GM23248 (cell line): ENCODE data around the gene INPP4A. TPM values are rescaled to one million over a fixed set of nuclear protein-coding genes. Genes with fewer than 3 reads are reported as not detected.

ENCODE experiments used
- DNase-seq: peaks from one replicate; pipeline ENCODE4 v3.0.0-alpha.2; 2015
- H2AFZ ChIP-seq: fragments of 200-600 bp; sonication (generic); 2 replicates; pipeline ENCODE4 v1.6.1; 2016; ENCODE audit warnings: antibody characterized with exemption
- H3F3A ChIP-seq: fragments of 200-600 bp; sonication (generic); 2 replicates; pipeline ENCODE4 v1.6.1; 2016; ENCODE audit warnings: mild to moderate bottlenecking, antibody characterized with exemption, mixed run types; ENCODE audit not compliant: insufficient read depth
- H3K27ac ChIP-seq: fragments of 200-600 bp; sonication (generic); 2 replicates; pipeline ENCODE4 v1.5.1; 2016; ENCODE audit warnings: mild to moderate bottlenecking
- H3K27me3 ChIP-seq: fragments of 200-600 bp; sonication (generic); replicated peaks from 2 replicates; pipeline ENCODE4 v1.6.1; 2016; ENCODE audit warnings: mild to moderate bottlenecking; ENCODE audit not compliant: insufficient read depth
- H3K36me3 ChIP-seq: fragments of 200-600 bp; sonication (generic); 2 replicates; pipeline ENCODE4 v1.6.1; 2016; ENCODE audit warnings: low read depth, mild to moderate bottlenecking
- H3K4me1 ChIP-seq: fragments of 200-600 bp; sonication (generic); 2 replicates; pipeline ENCODE4 v1.6.1; 2016; ENCODE audit warnings: mild to moderate bottlenecking; ENCODE audit not compliant: insufficient read depth
- H3K4me2 ChIP-seq: fragments of 200-600 bp; sonication (generic); one replicate; pipeline ENCODE4 v1.6.1; 2016; ENCODE audit warnings: mild to moderate bottlenecking; ENCODE audit not compliant: unreplicated experiment
- H3K4me3 ChIP-seq: fragments of 200-600 bp; sonication (generic); 2 replicates; pipeline ENCODE4 v1.5.1; 2016; ENCODE audit warnings: mild to moderate bottlenecking
- H3K79me2 ChIP-seq: fragments of 200-600 bp; sonication (generic); 2 replicates; pipeline ENCODE4 v1.6.1; 2016; ENCODE audit warnings: mild to moderate bottlenecking; ENCODE audit not compliant: insufficient read depth
- H3K9ac ChIP-seq: fragments of 200-600 bp; sonication (generic); 2 replicates; pipeline ENCODE4 v1.6.1; 2016; ENCODE audit warnings: mild to moderate bottlenecking
- H3K9me2 ChIP-seq: fragments of 200-600 bp; sonication (generic); 2 replicates; pipeline ENCODE4 v1.6.1; 2016; ENCODE audit warnings: mixed run types, mild to moderate bottlenecking, moderate library complexity; ENCODE audit not compliant: insufficient read depth
- H3K9me3 ChIP-seq: fragments of 200-600 bp; sonication (generic); one replicate; pipeline ENCODE4 v1.6.1; 2017; ENCODE audit warnings: low read depth
- H4K20me1 ChIP-seq: fragments of 200-600 bp; sonication (generic); 2 replicates; pipeline ENCODE4 v1.6.0; 2016; ENCODE audit not compliant: insufficient read depth
- EZH2 ChIP-seq: fragments of 200-600 bp; sonication (generic); IDR thresholded peaks from 2 replicates; pipeline ENCODE4 v1.6.1; 2018; ENCODE audit warnings: antibody characterized with exemption, mild to moderate bottlenecking; ENCODE audit not compliant: insufficient read depth, poor library complexity, severe bottlenecking
- EZH2phosphoT487 ChIP-seq: fragments of 200-600 bp; sonication (generic); IDR thresholded peaks from 2 replicates; pipeline ENCODE4 v1.6.1; 2018; ENCODE audit warnings: antibody characterized with exemption, moderate library complexity, mild to moderate bottlenecking, low read depth; ENCODE audit not compliant: insufficient read depth
- WGBS, 2 experiments: methylation state at CpG; one replicate each; pipeline ENCODE4 v1.1.6; 2015 to 2017; ENCODE audit warnings: low lambda C conversion rate in 2 of 2, low coverage in 1 of 2; ENCODE audit errors: missing lambda C conversion rate in 2 of 2; 5-methylcytosine and 5-hydroxymethylcytosine counted together
- in situ Hi-C: fragments of 300-500 bp; cut with MboI; formaldehyde crosslinking; loops from 2 replicates; pipeline ENCODE4 v1.15.0; 2020
- polyA plus RNA-seq: library from polyadenylated mRNA; unstranded; fragments of >200 nt; fragmentation: Nextera tagmentation; extraction: Ambion mirVana; gene quantifications from 2 replicates; pipeline ENCODE4 v1.2.1, GENCODE V29; 2016
- total RNA-seq: library from RNA; depleted of rRNA; stranded (reverse); fragments of >200 nt; shearing (Covaris generic); gene quantifications from 2 replicates; pipeline ENCODE4 v1.2.3, GENCODE V29; 2014

INPP4A gene
- total and polyA plus RNA-seq, 2 experiments from 2014 or later = 9.5 to 16.0 TPM

DNA sequence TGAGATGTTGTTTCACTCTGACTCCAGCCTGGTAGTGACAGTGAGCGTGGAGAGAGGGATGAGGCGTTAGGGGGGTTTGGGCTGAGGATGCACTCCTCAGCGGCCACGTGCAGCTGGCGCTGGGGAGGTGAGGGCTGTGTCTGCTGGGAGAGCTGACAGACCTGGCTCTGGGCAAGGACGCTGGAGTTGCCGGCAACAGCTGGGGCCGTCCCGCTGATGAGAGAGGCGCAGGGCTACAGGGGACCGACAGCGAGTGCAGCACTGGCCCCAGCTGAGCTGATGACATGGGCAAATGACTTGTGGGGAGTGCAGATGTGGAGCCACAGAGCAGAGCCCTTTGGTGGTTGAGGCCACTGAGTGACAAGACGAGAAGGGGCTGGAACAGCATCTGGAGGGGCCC lies 125.3 kb downstream of the INPP4A start:
- in situ Hi-C loops = no loop called here
- no peak for DNase-seq
- no peak for TF ChIP-seq EZH2
- no peak for TF ChIP-seq EZH2phosphoT487
- H3K4me2 ChIP-seq = no peak overlapping the region
- peaks cover 9% of the 10 kb centered on the region; the same call in 1 of the 2 replicates for H3K4me1 ChIP-seq
- H2AFZ ChIP-seq = no peak overlapping the region
- H3K79me2 ChIP-seq = no peaks in the 10 kb centered on the region
- no peak overlapping the region for H3K27ac ChIP-seq
- no peaks in the 10 kb centered on the region for H4K20me1 ChIP-seq
- H3K27me3 ChIP-seq = no peaks in the 10 kb centered on the region
- whole genome bisulfite sequencing, 2 experiments = 90 to 93% methylated on average over 13 of the region's 13 CpGs
- no peaks in the 10 kb centered on the region; the same call in 1 of the 2 replicates for H3K36me3 ChIP-seq
- no peaks in the 10 kb centered on the region for H3K9me2 ChIP-seq
- no peaks in the 10 kb centered on the region; the same call in 1 of the 2 replicates for H3F3A ChIP-seq
- H3K9ac ChIP-seq = no peak overlapping the region
- H3K4me3 ChIP-seq = no peak overlapping the region
- no peaks in the 10 kb centered on the region for H3K9me3 ChIP-seq

DNA sequence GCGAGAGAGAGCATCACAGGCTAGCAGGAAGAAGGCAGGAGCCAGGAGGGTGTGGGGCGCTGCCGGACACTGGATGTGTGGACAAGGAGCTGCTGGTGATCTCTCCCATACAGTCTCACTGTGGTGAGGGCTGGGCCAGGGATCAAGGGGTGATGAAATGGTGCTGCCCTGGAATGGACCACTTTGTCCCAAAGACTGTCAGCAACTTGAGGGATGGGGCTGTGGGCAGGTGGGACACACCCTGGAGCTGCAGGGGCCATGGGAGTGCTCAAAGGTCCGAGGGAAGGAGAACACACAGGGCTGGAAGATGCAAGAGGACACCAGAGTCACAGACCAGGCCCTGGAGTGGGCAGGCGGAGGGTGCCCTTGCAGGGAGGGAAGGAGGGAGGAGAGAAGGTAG lies 125.7 kb downstream of the INPP4A start:
- no peaks in the 10 kb centered on the region for H3K36me3 ChIP-seq
- no peaks in the 10 kb centered on the region for H3K9me2 ChIP-seq
- WGBS, 2 experiments = 96 to 100% methylated on average over 5 of the region's 5 CpGs
- H2AFZ ChIP-seq = no peak overlapping the region
- TF ChIP-seq EZH2 (no peak), EZH2phosphoT487 (no peak)
- H3K9ac ChIP-seq = no peak overlapping the region
- in situ Hi-C loops = no loop called here
- H3K27me3 ChIP-seq = no peaks in the 10 kb centered on the region
- peaks cover 9% of the 10 kb centered on the region; the same call in 1 of the 2 replicates for H3K4me1 ChIP-seq
- no peak overlapping the region for H3K27ac ChIP-seq
- DNase-seq = no peak
- H4K20me1 ChIP-seq = no peaks in the 10 kb centered on the region
- no peaks in the 10 kb centered on the region for H3K9me3 ChIP-seq
- no peak overlapping the region for H3K4me3 ChIP-seq
- H3K79me2 ChIP-seq = no peaks in the 10 kb centered on the region
- no peaks in the 10 kb centered on the region; the same call in 1 of the 2 replicates for H3F3A ChIP-seq
- H3K4me2 ChIP-seq = no peak overlapping the region

- in situ Hi-C loops = no loop called here
Measured at GRCh38 chr2:98571121-98571701, 126.6 kb downstream of the INPP4A start.

DNA sequence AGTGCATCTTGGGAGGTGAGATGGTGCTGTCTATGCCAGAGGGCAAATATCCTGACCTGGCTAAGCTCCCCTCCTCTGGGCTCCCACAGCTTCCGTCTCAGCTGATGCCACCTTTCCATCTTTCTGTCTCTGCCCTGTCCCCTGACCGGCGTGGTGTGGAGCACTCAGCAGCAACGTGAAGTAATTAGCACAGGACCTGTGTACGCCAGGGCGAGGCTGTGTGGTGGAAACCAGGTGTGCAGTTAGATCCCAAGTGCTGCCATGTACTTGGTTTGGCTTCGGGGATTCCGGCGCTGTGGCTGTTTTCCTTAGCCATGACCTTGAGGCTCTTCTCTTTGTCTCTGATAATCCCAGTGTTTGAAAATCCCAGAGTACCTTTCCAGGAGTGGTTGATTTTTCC lies 127.1 kb downstream of the INPP4A start:
- no peak for DNase-seq
- Histone ChIP-seq H4K20me1 (no peaks in the 10 kb centered on the region), H3F3A (no peaks in the 10 kb centered on the region; the same call in 1 of the 2 replicates), H3K79me2 (no peaks in the 10 kb centered on the region), H2AFZ (no peak overlapping the region), H3K36me3 (no peaks in the 10 kb centered on the region), H3K4me2 (no peak overlapping the region), H3K27me3 (no peaks in the 10 kb centered on the region), H3K4me3 (no peak overlapping the region), H3K9me3 (no peaks in the 10 kb centered on the region), H3K27ac (no peak overlapping the region), H3K9me2 (no peaks in the 10 kb centered on the region), H3K4me1 (peaks cover 9% of the 10 kb centered on the region; the same call in 1 of the 2 replicates), H3K9ac (no peak overlapping the region)
- 98% methylated on average over 9 of the region's 9 CpGs for WGBS, 2 experiments
- no peak for TF ChIP-seq EZH2phosphoT487
- TF ChIP-seq EZH2 = no peak
- in situ Hi-C loops = no loop called here

More at GRCh38 chr2:98571121-98571701, 126.6 kb downstream of the INPP4A start:
- Histone ChIP-seq H3K4me3 (no peak overlapping the region), H3F3A (no peaks in the 10 kb centered on the region; the same call in 1 of the 2 replicates), H3K36me3 (no peaks in the 10 kb centered on the region), H2AFZ (no peak overlapping the region), H3K79me2 (no peaks in the 10 kb centered on the region), H3K9ac (no peak overlapping the region), H3K4me1 (peaks cover 9% of the 10 kb centered on the region; the same call in 1 of the 2 replicates), H3K27me3 (no peaks in the 10 kb centered on the region), H3K9me3 (no peaks in the 10 kb centered on the region), H3K9me2 (no peaks in the 10 kb centered on the region), H3K4me2 (no peak overlapping the region), H3K27ac (no peak overlapping the region), H4K20me1 (no peaks in the 10 kb centered on the region)
- WGBS, 2 experiments = 94 to 96% methylated on average over 13 of the region's 13 CpGs
- no peak for DNase-seq
- TF ChIP-seq EZH2phosphoT487 (no peak), EZH2 (no peak)
